Stimulated activated memory B cell treated with anti-CD40 and anti-IgM and Interleukin-4, amounts not matched to agents 10 μg/mL and 1 μg/mL and 100 μg/mL, for 72 hours (primary cell): ENCODE measurements around the gene MEA1.
A peak's percentile ranks its signal among the peaks of the same experiment; 100 is the strongest.

Experiments
- ATAC-seq: fragments of 150-1000 bp; cut with Tn5 transposase; 2 replicates; pipeline ENCODE4 v1.10.0; 2021
- H3K27ac Mint-ChIP-seq: one replicate; pipeline ENCODE4 v1.8.0; 2022; ENCODE audit warnings: mild to moderate bottlenecking, mixed read lengths
- H3K27me3 Mint-ChIP-seq: one replicate; pipeline ENCODE4 v1.8.0; 2022; ENCODE audit warnings: mixed read lengths
- H3K36me3 Mint-ChIP-seq: one replicate; pipeline ENCODE4 v1.8.0; 2022; ENCODE audit warnings: mixed read lengths
- H3K4me1 Mint-ChIP-seq: one replicate; pipeline ENCODE4 v1.8.0; 2022; ENCODE audit warnings: mixed read lengths
- H3K4me3 Mint-ChIP-seq: one replicate; pipeline ENCODE4 v1.8.0; 2022; ENCODE audit warnings: mild to moderate bottlenecking, moderate library complexity, mixed read lengths
- H3K9me3 Mint-ChIP-seq: one replicate; pipeline ENCODE4 v1.8.0; 2022; ENCODE audit warnings: mixed read lengths

Gene MEA1

DNA sequence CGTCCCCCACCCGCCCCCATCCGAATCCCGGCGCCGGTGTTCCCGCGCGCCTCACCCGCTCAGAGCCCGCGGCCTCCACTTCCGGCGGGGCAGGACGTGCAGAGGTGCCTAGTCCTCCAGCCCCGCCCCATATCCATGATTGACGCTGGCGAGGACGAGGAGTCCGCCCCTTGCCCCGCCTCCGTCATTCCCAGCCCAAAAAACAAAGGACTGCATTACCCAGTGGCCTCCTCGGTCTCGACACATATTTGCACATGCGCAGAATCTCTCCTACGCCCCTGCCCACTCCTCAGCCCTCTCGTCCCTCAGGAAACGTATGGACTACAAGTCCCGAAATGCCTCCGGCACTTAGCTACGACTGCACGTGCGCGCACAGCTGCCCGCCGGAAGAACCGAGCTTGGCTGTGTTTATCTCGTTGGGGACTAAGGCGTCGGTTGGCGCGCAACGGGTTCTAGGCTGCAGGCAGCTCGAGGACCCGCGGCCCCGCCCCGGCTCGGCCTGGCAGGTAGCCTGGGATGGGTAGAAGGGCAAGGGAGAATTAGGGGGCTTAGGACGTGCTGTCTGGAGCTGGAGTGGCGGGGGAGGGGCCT is at the start of gene MEA1, which contains the start of gene KLHDC3:
TSS of gene MEA1 (minus strand) at position 104 of the 591 bp plus-strand sequence. CDS start 133 bp downstream, outside the sequence.
TSS of gene KLHDC3 (plus strand) at position 407 of the 591 bp plus-strand sequence. CDS start 2,944 bp downstream, outside the sequence.
- Mint-ChIP-seq H3K4me3 (peak within 1 kb of the TSS; percentile 92), H3K4me1 (peaks cover 65% of the 10 kb centered on the region), H3K27ac (peak within 1 kb of the TSS; percentile 83), H3K9me3 (no peaks in the 10 kb centered on the region), H3K36me3 (peaks cover 28% of the 10 kb centered on the region), H3K27me3 (no peaks in the 10 kb centered on the region)
- ATAC-seq, result peak; percentile 99

DNA sequence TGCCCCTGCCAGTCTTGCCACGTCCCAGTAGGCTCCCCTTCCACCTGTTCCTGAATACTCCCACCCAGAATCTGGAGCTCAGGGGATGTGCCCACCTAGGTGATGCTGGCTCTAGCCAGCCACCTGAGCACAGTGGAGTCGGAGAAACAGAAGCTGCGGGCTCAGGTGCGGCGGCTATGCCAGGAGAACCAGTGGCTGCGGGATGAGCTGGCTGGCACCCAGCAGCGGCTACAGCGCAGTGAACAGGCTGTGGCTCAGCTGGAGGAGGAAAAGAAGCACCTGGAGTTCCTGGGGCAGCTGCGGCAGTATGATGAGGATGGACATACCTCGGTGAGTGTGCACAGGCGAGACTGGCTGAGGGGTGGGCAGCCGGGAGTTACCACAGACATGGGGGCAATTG is 49.1 kb upstream of the MEA1 start:
- Mint-ChIP-seq H3K27ac (no peak overlapping the region), H3K36me3 (peaks cover 34% of the 10 kb centered on the region), H3K9me3 (no peaks in the 10 kb centered on the region), H3K4me3 (no peak overlapping the region), H3K4me1 (peaks cover 30% of the 10 kb centered on the region), H3K27me3 (no peaks in the 10 kb centered on the region)
- no peak for ATAC-seq

- no peak for ATAC-seq
- no peak overlapping the region for H3K27ac Mint-ChIP-seq
- peaks cover 33% of the 10 kb centered on the region for H3K36me3 Mint-ChIP-seq
- no peak overlapping the region for H3K4me3 Mint-ChIP-seq
- no peaks in the 10 kb centered on the region for H3K27me3 Mint-ChIP-seq
- H3K9me3 Mint-ChIP-seq, result no peaks in the 10 kb centered on the region
- H3K4me1 Mint-ChIP-seq, result peaks cover 32% of the 10 kb centered on the region
These were observed 48.1 kb upstream of the MEA1 start for GRCh38 chr6:43061861-43062260.

- H3K4me3 Mint-ChIP-seq, result peak overlapping the region; percentile 48
- no peaks in the 10 kb centered on the region for H3K27me3 Mint-ChIP-seq
- peaks cover 32% of the 10 kb centered on the region for H3K4me1 Mint-ChIP-seq
- H3K9me3 Mint-ChIP-seq, result no peaks in the 10 kb centered on the region
- no peak for ATAC-seq
- no peak overlapping the region for H3K27ac Mint-ChIP-seq
- peaks cover 29% of the 10 kb centered on the region for H3K36me3 Mint-ChIP-seq
These were observed 47.2 kb upstream of the MEA1 start for GRCh38 chr6:43060755-43061633.

- H3K4me3 Mint-ChIP-seq, result peak overlapping the region; percentile 93
- no peak for ATAC-seq
- H3K9me3 Mint-ChIP-seq, result no peaks in the 10 kb centered on the region
- H3K4me1 Mint-ChIP-seq, result peaks cover 32% of the 10 kb centered on the region
- no peaks in the 10 kb centered on the region for H3K27me3 Mint-ChIP-seq
- H3K36me3 Mint-ChIP-seq, result peaks cover 31% of the 10 kb centered on the region
- peak overlapping the region; percentile 99 for H3K27ac Mint-ChIP-seq
These were observed 46.4 kb upstream of the MEA1 start for GRCh38 chr6:43060034-43060754.

- H3K9me3 Mint-ChIP-seq, result no peaks in the 10 kb centered on the region
- peaks cover 33% of the 10 kb centered on the region for H3K4me1 Mint-ChIP-seq
- ATAC-seq, result peak; percentile 98
- peaks cover 26% of the 10 kb centered on the region for H3K36me3 Mint-ChIP-seq
- peak within 1 kb of the TSS; percentile 93 for H3K4me3 Mint-ChIP-seq
- H3K27me3 Mint-ChIP-seq, result no peaks in the 10 kb centered on the region
- H3K27ac Mint-ChIP-seq, result peak within 1 kb of the TSS; percentile 99
These were observed 45.7 kb upstream of the MEA1 start, which contains the start of the genes KLC4 and MRPL2 for GRCh38 chr6:43059168-43060033. TSS of gene KLC4 (plus strand) at chr6:43059631. CDS start at chr6:43061336, 1,705 bp downstream. TSS of gene MRPL2 (minus strand) at chr6:43059434. CDS start at chr6:43059381, 53 bp downstream.

DNA sequence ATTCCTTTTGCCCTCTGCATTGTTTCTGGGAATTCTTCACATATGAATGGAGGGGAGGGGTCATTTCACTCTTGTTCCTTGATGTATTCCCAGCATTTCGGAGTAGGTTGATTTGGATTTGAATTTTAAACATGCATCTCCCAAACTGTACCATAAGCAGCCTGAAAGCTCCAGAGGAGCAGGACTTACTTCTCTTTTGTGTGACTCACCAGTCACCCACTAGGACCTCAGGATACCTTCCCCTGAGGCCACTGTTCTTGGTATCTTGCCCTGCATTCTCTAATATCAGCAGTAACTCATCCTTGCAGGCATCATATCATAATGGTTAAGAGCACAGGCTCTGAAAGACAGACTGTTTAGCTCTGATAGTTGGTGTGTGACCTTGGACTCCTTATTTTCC is 44.8 kb upstream of the MEA1 start:
- Mint-ChIP-seq H3K9me3 (no peaks in the 10 kb centered on the region), H3K36me3 (peaks cover 24% of the 10 kb centered on the region), H3K4me1 (peaks cover 41% of the 10 kb centered on the region), H3K27ac (peak overlapping the region; percentile 99), H3K27me3 (no peaks in the 10 kb centered on the region), H3K4me3 (peak overlapping the region; percentile 93)
- ATAC-seq, result no peak

GRCh38 chr6:43055966-43056365 is 42.2 kb upstream of the MEA1 start:
- H3K4me1 Mint-ChIP-seq, result peaks cover 60% of the 10 kb centered on the region
- no peak overlapping the region for H3K27ac Mint-ChIP-seq
- H3K9me3 Mint-ChIP-seq, result no peaks in the 10 kb centered on the region
- ATAC-seq, result no peak
- H3K4me3 Mint-ChIP-seq, result no peak overlapping the region
- peaks cover 32% of the 10 kb centered on the region for H3K36me3 Mint-ChIP-seq
- no peaks in the 10 kb centered on the region for H3K27me3 Mint-ChIP-seq

DNA sequence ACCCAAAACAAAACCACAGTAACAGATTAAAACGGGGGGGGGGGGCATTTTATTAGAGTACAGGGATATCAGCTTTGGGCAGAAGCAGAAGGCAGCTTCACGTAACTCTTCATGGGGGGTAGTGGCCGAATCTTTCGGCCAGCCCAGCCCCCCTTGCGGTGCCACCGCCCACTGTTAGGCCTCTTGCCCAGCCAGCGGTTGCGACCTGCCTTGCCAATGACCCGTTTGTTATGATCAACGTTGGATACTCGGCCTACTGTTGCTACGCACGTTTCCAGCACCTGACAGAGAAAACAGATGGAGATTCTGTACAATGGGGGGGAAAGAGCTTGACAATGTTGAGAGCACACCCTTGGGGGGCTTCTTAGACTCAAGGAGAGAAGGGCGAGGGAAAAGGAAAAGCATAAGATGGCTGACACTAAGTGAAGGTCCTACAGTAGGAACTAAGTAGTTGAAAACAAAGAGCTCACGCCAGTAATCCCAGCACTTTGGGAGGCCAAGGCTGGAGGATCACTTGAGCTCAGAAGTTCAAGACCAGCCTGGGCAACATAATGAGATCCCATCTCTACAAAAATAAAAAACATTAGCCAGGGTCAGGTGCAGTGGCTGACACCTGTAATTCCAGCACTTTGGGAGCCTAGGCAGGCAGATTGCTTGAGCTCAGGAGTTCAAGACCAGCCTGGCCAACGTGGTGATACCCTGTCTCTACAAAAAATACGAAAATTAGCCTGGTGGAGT is 40.6 kb upstream of the MEA1 start:
- no peaks in the 10 kb centered on the region for H3K9me3 Mint-ChIP-seq
- peak overlapping the region; percentile 98 for H3K4me3 Mint-ChIP-seq
- ATAC-seq, result no peak
- peaks cover 47% of the 10 kb centered on the region for H3K36me3 Mint-ChIP-seq
- H3K27ac Mint-ChIP-seq, result peak overlapping the region; percentile 96
- peaks cover 54% of the 10 kb centered on the region for H3K4me1 Mint-ChIP-seq
- no peaks in the 10 kb centered on the region for H3K27me3 Mint-ChIP-seq

DNA sequence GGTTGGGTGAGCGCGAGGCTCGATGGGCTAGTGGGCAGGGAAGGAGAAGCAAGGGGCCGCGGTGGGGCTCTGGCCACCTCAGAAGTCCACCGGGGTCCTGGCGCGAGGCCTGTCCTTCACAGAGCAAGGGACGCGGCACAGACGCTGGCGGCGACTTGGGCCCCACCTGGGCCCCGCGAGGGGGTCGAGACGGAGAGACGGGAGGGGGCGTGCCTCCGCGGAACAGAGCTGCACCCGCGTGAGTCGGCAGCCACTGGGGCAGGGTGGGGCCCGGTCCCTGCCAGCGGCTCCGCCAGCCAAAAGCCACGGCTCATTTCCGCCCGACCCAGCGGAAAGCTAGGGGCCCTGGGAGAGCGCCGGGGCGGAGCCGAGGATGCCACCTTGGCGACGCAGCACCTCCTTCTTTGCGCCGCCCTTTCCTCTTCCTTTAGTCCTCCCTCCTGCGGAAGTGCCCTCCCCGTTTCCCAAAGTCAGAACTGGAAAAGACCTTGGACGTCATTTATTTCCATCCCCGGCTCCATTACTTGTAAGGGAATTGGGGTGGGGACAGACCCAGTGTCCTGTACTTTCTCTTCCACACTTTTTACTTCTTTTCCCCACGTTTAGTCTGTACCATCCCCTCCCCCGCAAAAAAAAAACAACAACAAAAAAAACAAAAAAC is 39.9 kb upstream of the MEA1 start, which contains the start of gene CUL7:
TSS of gene CUL7 (minus strand) at position 307 of the 661 bp plus-strand sequence. CDS start 1,063 bp downstream, outside the sequence.
- Mint-ChIP-seq H3K9me3 (no peaks in the 10 kb centered on the region), H3K36me3 (peaks cover 51% of the 10 kb centered on the region), H3K27ac (peak within 1 kb of the TSS; percentile 96), H3K4me1 (peaks cover 51% of the 10 kb centered on the region), H3K4me3 (peak within 1 kb of the TSS; percentile 98), H3K27me3 (no peaks in the 10 kb centered on the region)
- peak; percentile 98 for ATAC-seq

- peak overlapping the region; percentile 96 for H3K27ac Mint-ChIP-seq
- peak overlapping the region; percentile 98 for H3K4me3 Mint-ChIP-seq
- no peaks in the 10 kb centered on the region for H3K9me3 Mint-ChIP-seq
- peaks cover 44% of the 10 kb centered on the region for H3K4me1 Mint-ChIP-seq
- ATAC-seq, result peak; percentile 24
- H3K27me3 Mint-ChIP-seq, result no peaks in the 10 kb centered on the region
- peaks cover 51% of the 10 kb centered on the region for H3K36me3 Mint-ChIP-seq
These were observed 39.2 kb upstream of the MEA1 start for GRCh38 chr6:43052842-43053544.

DNA sequence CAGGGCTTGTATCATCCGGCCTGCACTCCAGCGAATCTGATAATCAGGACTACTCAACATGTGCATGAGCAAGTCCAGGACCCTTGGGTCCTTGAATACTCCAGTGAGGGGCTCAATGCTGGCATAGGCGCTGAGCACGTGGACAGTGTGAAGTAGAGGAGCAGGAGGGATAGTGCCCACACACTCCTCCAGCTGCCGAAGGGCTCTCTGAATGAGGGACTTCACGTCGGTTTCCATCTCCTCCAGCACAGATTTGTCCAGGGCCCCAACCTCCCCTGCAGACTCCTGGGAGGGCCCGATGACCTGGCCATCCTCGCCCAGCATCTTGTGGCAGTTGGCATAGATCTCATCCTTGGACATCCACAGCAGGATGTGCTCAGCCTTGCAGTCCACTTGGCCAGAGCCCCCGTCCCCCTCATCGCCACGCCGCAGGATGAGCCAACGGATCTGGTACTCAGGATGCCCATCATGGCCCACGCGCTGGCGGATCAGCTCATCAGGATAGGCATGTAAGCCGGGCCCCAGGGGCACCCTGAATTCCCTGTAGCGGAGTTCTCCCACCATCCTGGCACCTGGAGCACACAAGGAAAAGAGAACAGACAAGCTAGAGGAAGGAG is 38.6 kb upstream of the MEA1 start:
- H3K4me1 Mint-ChIP-seq, result peaks cover 41% of the 10 kb centered on the region

More for the DNA sequence above, 38.6 kb upstream of the MEA1 start:
- H3K4me3 Mint-ChIP-seq, result peak overlapping the region; percentile 98
- H3K36me3 Mint-ChIP-seq, result peaks cover 51% of the 10 kb centered on the region
- H3K9me3 Mint-ChIP-seq, result no peaks in the 10 kb centered on the region
- H3K27ac Mint-ChIP-seq, result peak overlapping the region; percentile 96
- ATAC-seq, result no peak
- H3K27me3 Mint-ChIP-seq, result no peaks in the 10 kb centered on the region
